Measurements from ENCODE around the gene AURKA.

AURKA gene

GRCh38 chr20:56389807-56390206 lies 2.2 kb downstream of the AURKA start:
- no peak for DNase-seq

GRCh38 chr20:56388882-56389281 lies 3.1 kb downstream of the AURKA start:
- DNase-seq = no peak

GRCh38 chr20:56386219-56386618 lies 5.8 kb downstream of the AURKA start:
- DNase-seq = no peak

- DNase-seq = no peak
Observed at GRCh38 chr20:56385130-56385529, 6.9 kb downstream of the AURKA start.

GRCh38 chr20:56383334-56383733 lies 8.7 kb downstream of the AURKA start:
- DNase-seq = no peak

DNA sequence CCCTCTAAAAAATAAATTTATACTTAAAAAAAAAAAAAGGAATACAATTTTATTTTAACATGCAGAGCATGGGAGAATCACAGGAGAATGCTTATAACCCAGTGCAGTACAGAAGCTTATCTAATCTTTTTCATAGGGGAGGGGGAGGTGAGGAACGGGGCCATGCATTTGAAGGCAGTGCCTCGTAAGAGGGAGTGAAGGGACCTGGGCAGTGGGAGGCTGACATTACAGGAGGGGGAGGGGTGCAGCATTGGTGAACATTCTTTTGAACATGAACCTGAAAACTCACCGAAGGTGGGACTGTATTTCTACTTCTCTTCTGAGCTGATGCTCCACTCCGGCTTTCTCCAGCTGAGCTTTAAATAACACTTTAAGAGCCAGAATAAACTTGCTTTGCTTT lies 9.3 kb downstream of the AURKA start:
- DNase-seq = no peak

- DNase-seq = no peak
Observed at GRCh38 chr20:56381501-56381900, 10.5 kb downstream of the AURKA start.

DNA sequence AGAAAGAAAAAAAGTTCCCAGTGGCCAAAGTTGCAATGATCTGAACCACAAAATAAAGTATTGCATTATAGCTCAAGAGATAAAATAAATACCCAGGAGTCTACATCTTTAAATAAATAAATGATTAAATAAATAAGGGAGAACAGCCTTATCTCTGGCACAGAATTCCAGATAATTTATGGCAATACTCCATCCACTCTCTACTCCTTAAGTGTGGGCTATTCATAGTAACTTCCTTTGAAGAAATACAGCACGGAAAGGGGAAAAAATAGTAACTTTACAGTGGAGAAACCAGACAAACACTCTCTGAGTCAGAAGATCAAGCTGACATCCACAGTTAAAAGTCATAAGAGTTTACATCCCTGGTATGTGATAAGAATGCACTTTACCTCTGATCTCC lies 11.6 kb downstream of the AURKA start:
- no peak for DNase-seq

GRCh38 chr20:56378386-56378785 lies 13.6 kb downstream of the AURKA start:
- no peak for DNase-seq

DNA sequence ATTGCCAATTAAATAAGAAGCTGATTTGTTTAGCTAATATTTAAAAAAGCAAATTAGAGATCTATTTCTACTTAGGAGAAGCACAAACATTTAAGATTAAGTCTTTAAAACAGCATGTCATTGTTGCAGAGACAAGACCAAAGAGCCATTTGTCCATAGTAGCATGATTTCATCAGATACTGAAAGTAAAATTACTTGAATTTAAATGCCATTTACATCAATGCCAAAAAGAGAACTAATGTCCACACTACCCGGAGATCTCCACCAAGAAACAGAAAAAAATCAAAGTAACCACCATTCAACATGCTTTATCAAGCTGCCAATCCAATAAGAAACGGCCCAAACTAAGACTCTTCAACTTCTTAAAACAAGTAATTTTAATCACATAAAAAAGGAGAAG lies 15.7 kb downstream of the AURKA start:
- DNase-seq = no peak

GRCh38 chr20:56373942-56374341 lies 18.1 kb downstream of the AURKA start:
- no peak for DNase-seq

GRCh38 chr20:56372850-56373249 lies 19.2 kb downstream of the AURKA start:
- no peak for DNase-seq

DNA sequence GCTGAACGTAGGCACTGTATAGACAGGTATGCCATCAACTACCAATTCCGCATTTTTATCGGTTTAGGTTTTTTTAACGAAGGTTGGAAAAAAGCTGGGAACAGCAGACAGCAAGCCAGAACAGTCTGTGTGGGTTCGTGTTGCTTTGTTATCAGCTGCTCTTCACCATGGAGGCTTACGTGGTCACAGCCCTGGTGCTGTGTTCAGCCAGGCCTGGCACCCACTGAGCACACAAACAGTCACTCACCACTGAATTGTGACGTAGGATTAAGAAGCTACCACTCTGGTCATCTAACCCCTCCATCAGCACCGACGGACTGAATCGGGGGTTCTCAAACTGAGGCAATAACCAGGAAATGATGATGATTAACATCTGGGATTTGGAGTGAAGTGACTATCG lies 20.0 kb downstream of the AURKA start:
- DNase-seq = no peak

- no peak for DNase-seq
Observed at GRCh38 chr20:56369179-56369578, 22.8 kb downstream of the AURKA start.

GRCh38 chr20:56368351-56369134 lies 23.5 kb downstream of the AURKA start:
- DNase-seq = no peak

DNA sequence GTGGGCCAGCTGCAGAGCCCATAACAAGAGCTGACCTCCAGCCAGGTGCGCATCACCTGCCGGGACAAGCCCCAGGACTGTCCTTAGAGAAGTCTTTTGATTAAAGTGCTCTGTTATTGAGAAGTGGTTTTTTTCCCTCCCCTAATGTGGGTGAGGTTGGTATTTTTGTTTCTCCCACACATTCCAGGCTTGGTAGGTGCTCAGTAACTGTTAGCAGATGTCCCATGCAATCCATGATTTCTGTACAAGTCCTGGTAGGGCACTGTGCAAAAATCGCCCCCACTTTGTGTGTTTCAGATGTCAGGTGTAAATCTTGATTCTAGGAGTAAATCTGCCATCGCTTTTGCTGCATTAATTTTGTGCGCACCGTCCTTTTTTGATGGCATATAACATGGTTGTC lies 28.5 kb downstream of the AURKA start:
- no peak for DNase-seq

DNA sequence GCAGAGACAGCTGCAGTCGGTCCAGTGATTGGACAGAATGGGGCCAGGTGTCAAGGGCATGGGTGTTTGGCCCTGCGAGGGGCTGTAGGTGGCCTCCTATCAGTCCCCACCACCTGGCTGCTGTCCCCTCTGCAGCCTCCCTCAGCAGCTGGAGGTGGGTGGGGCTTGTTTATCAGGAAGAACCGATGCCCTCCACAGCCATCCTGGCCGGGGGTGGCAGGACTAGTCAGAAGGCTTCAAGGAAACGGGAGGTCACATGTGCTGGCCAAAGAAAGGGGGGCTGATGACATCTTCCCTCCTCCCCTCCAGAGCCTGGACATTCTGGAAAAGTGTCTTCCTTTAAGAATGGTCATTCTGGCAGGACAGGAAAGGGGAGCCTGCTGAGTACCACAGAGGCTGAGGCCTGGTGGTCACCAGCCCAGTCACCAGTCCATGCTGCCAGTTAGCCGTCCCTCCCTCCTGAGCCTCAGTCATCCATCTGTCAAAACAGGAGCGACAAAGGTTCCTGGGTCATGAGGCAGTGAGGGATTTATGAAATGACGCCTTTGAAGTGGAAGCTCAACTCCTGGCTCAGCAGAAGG lies 29.1 kb downstream of the AURKA start:
- no peak for DNase-seq

DNA sequence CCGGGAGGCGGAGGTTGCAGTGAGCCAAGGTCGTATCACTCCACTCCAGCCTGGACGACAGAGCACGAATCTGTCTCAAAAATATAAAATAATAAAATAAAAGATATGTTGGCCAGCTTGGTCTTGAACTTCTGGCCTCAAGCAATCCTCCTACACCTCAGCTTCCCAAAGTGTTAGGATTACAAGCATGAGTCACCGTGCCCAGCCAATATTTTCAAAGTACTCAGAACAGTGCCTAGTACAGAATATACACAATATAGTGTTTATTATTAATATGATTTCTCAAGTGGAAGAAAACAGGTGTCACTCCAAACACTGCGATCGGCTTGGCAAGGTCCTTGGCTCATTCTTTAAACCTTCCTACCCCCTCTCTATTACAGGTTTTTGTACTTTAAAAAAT lies 30.1 kb downstream of the AURKA start:
- no peak for DNase-seq

- DNase-seq = no peak
Observed at GRCh38 chr20:56360908-56361205, 31.2 kb downstream of the AURKA start.

DNA sequence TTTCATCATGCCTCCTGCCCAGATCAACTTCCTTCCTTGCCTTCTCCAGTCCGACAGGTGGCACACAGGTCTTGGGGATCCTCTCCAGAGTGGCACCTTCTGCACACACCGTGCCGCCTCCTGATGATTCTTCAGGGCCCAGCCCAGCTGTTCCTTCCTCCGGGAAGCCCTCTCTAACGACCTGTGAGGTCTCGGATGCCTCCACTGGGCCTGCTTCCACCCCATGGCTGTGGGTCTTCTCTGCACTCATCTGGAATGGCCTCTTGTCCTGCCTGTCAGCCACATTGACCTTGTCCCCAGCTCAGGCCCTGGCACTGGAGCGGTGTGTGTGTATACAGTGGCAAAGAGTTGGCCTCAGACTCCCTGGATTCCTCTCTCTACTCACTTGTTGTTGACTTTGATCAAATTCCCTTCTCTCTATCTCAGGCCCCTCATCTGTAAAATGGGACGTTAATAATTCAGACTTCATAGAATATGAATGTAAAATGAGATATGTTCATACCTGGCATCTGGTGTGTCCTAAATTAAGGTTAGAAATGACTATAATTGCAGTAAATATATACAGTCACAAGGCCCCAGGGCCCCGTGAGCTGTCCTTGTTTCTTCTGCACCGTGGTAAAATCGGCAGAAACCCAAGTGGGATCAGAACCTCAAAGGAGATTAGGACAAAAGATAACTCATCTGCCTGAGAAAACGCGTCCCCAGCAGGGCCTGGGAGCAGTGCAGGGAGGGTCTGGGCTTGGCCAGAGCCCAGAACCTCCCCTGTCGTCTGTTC lies 31.7 kb downstream of the AURKA start:
- DNase-seq = no peak

DNA sequence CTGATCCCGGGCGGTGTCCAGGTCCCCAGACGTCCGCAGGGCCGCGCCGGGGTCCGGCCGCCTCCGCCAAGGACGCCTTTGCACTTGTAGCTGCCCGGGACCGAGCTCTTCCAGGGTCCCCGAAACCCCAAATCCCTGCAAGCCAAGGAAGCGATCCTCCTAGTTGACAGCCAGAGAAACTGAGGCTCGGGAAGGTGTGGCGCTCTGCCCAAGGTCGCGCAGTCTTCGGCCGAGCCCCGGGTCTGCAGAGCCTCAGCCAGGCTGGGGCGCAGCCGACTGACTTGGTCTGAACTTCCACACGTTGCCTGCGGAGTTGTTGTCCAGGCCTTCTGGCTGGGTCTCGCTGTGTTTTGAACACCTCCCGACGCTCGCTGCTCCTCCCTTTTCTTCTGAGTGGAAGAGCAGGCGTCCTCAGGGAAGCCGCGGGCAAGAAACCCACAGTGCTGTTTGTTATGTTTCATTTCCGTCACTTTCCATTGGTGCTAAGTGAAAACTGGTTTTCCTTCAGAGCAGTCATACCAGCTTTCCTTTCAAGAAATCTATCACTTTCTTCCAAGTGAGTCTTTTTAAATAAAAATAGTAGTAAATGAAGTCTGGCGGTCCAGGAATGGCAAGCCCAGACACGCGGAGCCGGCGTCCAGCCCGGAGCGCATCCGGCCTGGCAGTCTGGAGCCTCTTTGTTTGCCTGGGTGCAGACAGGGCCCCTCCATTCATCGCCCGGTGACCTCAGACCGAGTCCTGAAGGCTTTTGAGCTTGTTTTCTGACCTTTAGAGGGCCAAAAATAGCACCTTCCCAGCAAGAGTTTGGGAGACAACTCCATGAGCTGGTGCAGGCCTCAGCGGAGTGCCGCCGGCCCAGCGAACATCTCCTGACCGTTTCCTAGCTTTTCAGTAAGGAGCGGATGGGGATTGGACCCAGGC lies 32.5 kb downstream of the AURKA start:
- DNase-seq = peak; percentile 57

GRCh38 chr20:56358600-56359211 lies 33.3 kb downstream of the AURKA start, which contains the start of gene FAM210B:
Gene FAM210B (plus strand): TSS chr20:56358974. CDS start chr20:56359006, 32 bp downstream.
- peak; percentile 96 for DNase-seq

DNA sequence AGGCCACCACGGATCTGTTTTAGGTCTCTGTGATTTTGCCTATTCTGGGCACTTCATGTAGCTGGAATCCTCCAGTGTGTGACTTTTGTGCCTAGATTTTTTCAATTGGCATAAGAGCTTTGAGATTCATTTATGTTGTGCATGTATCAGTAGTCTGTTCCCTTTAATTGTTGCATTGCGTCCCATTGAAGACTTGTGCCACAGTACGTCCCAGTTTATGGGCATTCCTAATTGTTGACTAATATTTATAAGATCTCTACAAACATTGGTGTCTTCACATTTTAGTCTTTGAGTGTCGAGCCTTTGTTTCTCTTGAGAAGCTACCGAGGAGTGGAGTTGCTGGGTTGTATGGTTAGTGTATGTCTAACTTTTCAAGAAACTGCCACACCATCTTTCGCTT lies 33.9 kb downstream of the AURKA start:
- no peak for DNase-seq

Data from 8988T (cell line).